Activated T-cell treated with anti-CD3 and anti-CD28 coated beads for 48 hours (primary cell): ENCODE data around the gene SH2D2A.

Source experiments
- DNase-seq: peaks from one replicate; pipeline ENCODE4 v3.0.0-alpha.2; 2020; ENCODE audit warnings: low read depth

SH2D2A gene

DNA sequence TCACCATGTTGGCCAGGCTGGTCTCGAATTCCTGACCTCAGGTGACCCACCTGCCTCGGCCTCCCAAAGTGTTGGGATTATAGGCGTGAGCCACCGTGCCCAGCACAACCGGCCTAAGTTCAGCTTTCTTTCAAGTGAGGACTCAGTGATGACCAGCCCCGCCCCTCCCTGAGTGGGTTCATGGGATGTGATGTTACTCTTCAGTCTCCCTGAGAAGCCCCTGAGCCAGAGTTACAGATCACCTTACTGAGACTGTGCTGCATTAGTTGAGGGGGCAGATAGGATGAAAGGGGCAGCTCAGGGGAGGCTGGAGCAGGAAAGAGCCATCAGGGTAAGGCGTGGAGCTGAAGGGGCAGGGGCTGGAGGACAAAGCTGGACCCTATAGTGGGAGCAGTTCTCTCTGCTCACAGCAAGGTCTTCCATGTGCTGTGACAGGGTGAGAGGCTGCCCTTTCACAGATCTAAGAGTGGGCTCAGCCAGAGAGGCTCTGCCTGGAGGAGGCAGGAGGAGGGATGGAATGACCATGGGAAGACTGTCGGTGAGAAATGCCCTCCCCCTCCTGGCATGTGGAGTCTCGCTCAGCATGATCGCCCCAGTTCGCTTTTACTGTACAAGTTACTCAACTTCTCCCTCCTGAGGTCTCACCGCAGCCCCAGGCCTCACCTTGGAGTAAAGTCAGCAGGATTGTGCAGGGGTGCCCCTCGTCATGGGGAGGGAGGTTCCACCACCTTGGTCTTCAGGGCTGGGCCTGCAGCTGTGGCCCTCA, 13.4 kb downstream of the SH2D2A start:
- no peak for DNase-seq

DNA sequence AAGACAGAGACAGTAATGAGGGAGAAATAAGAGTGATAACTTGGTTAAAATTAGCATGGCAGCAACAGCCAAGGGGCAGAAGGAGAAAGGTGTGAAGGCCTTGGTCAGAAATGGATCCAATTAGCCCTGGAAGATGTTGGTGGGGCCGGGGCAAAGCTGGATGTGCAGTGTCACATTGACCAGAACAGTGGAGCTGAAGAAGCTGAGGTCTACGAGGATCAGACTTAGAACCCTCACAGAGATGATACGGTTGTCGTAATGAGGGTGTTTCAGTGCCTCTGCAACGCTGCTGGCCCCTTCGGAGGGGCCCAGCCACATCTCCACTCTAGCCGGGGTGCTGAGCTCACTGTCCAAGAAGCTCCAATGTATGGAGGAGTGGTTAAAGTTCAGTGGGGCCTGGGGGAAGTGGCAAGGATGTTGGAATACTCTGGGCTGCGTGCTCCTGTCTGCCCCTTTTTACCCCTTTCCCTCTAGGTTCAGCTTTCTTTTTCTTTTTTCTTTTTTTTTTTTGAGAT, 14.2 kb downstream of the SH2D2A start:
- no peak for DNase-seq

GRCh38 chr1:156801409-156802121, 15.1 kb downstream of the SH2D2A start:
- no peak for DNase-seq

- no peak for DNase-seq
These were observed 19.3 kb downstream of the SH2D2A start for GRCh38 chr1:156797212-156797871.

GRCh38 chr1:156796340-156797097, 20.1 kb downstream of the SH2D2A start:
- DNase-seq, result no peak

GRCh38 chr1:156795787-156796186, 20.9 kb downstream of the SH2D2A start:
- no peak for DNase-seq

GRCh38 chr1:156795374-156795733, 21.3 kb downstream of the SH2D2A start:
- no peak for DNase-seq

- DNase-seq, result no peak
These were observed 21.9 kb downstream of the SH2D2A start for GRCh38 chr1:156794506-156795373.

GRCh38 chr1:156789621-156790318, 26.9 kb downstream of the SH2D2A start:
- DNase-seq, result no peak

- no peak for DNase-seq
These were observed 28.5 kb downstream of the SH2D2A start for GRCh38 chr1:156788136-156788535.

DNA sequence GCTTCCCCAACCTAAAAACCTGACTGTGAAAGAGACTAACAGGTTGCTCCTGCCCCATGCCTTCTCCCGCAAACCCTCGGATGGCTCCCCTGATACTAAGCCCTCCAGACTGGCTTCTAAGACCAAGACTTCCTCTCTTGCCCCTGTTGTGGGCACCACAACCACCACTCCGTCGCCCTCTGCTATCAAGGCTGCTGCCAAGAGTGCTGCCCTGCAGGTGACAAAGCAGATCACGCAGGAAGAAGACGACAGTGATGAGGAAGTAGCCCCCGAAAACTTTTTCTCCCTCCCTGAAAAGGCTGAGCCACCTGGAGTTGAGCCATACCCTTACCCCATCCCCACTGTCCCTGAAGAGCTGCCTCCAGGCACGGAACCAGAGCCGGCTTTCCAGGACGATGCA, 30.0 kb downstream of the SH2D2A start:
- DNase-seq, result no peak

DNA sequence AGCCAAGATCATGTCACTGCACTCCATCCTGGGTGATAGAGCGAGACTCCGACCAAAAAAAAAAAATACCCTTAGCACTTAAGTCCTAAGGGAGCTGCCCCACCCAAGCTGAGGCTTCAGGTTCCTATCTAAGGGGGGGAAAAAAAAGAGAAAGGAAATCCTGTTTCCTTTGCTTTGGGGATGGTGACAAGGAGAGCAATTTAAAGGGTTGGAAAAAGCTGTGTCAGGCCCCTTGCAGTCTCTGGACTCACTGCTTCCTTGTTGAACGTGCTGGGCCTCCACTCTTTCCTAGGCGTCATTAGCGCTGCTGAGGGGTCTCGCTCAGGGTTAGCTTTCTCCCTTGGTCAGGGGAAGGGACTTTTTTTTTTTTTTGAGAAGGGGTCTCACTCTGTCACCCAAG, 31.2 kb downstream of the SH2D2A start:
- no peak for DNase-seq

DNA sequence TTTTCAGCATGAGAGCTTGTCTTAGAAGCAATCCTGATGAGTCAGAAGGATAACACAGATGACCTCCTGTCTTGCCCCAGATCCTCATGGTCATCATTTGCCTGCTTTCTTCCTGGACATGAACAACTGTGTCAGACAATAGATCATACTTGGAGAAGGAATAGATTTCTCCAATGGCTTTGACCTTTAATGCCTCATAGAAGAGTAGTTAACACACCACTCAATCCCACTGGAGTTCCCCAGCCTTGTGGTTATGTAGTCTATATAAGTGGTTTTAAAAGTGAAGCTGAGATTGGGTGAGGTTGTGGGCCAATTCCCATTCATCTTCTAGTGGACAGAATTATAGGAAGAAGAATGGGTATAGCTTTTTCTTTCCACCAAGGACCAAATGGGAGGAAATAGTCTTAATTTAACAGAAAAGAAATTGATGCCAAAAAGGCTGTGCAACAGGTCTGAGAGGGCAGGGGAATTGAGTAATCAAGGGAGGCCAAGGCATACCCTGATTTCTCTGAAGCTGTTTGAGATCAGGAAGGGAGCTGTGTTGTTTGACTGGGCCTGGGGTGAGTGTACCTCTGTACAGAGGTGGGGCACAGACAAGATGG, 35.0 kb downstream of the SH2D2A start:
- DNase-seq, result no peak

DNA sequence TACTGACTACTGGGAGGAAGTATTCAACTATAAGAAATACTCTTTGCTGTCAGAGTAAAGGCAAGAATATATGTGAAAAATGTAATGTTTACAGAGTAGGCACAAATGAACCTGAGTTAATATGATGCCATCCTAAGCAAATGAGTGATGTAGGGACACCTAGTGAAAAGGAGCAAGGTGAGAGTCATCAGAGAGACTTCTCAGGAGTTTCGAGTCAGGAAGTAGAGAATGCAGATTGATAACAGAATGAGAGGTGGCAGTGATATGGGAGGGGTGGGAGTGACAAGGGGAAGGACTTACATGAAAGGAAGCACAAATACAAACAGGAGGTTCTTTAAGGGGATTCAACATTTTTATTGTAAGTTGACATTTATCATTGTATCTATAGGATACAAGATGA, 39.1 kb downstream of the SH2D2A start:
- no peak for DNase-seq

DNA sequence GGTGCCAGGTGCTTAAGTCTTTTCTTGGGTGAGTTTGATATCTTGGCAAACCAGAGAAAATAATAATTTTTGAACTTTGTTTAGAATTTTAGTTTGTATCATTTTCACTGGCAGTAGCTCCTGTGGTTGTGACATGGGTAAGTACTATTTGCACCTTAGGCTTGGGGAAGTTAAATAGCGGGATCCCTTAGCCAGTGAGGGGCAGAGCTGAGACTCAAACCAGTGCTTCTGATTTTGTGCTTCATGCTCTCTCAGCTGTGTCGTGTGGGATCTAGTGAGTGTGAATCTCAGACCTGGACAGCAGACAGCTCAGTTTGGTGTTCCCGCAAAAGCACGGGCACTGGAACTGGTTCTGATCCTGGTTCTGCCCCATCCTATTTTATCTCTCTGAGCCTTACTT, 39.7 kb downstream of the SH2D2A start:
- no peak for DNase-seq

GRCh38 chr1:156775799-156776198, 40.8 kb downstream of the SH2D2A start:
- DNase-seq, result no peak

GRCh38 chr1:156773607-156774006, 43.0 kb downstream of the SH2D2A start:
- DNase-seq, result no peak

DNA sequence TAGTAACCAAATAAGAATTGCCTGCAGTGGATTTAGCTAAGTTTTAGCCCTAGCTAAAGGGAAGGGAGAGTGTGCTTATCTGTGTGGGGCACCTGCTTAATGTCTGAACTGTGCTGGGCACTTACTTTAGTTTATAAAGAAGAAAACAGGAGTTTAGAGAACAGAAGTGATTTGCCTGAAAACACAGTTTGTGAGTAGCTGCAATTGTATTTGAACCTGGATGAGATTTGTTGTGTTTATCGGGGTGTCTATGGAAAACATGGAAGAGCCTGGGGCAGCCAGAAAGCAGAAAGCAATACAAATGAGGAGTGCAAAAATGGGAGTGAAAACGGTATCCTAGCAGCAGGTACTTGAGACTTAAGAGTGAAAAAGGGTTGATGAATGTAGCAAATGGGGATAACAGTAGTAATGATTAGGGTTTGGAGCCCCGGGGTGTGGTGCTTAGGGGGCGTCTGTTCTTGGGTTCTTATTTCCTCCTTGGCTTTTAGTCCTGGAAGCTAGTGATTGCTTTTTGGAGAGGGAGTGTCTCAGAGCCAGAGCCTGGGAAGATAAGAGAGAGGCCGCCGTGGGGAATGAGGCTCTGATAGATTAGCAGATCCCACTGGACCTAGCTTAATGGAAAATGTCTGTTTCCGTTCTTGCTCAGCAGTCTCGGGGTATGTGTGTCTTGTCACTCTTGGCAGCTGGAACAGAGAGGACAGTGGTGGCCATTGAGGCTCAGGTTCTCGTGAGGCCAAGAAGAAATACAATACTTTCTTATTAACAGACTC, 43.7 kb downstream of the SH2D2A start:
- no peak for DNase-seq

DNA sequence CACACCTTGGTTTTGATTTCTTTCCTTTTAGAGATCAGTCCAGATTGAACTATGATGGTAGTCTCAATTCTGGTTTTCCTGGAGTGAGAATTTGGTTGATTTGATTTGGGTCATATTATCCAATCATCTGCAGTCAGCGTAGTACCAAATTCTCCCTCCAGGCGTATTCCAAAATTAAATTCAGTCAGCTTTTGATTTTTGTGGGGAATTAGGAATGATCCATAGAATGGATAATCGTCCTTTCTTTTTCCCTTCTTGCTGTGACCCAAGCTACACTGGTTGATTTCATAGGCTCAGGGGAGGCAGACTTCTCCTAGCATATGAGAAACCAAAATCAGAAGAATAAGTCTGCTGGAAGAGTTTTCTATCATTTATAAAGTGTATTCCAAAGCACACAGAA, 44.4 kb downstream of the SH2D2A start:
- DNase-seq, result no peak
